ENCODE results near the gene GEMIN4. TPM values are rescaled to one million over a fixed set of nuclear protein-coding genes. Genes with fewer than 3 reads are reported as not detected.

The GEMIN4 gene
- 10 to 100 TPM; 29.7 to 29.9 TPM for total RNA-seq

- peaks cover 32% of the 10 kb centered on the region for H3K36me3 Mint-ChIP-seq (ENCODE audit: low read depth)
- H3K27me3 Mint-ChIP-seq (ENCODE audit: low read depth): no peaks in the 10 kb centered on the region
- CTCF ChIA-PET: interaction anchor here (0.7 to 1.3 kb wide), 4 partner anchors 10 to 35 kb away, joined by 3 to 6 read pairs (median 3); no protein-coding TSS in a partner anchor
- intact Hi-C loops (cut with micrococcal nuclease): loop anchor here (1.0 kb wide), 2 partner anchors 30 to 38 kb away; partner anchors contain the start of genes GLOD4, MRM3 and VPS53
- H3K27ac Mint-ChIP-seq: peak within 1 kb of the TSS; percentile 91
- peaks cover 8% of the 10 kb centered on the region for H3K9me3 Mint-ChIP-seq
- peak within 1 kb of the TSS; percentile 93 for H3K4me3 Mint-ChIP-seq
- peaks cover 30% of the 10 kb centered on the region for H3K4me1 Mint-ChIP-seq (ENCODE audit: low read depth)
- DNase-seq: peak; percentile 97
Measured at GRCh38 chr17:752002-752619, at the start of gene GEMIN4. GEMIN4 (minus strand) TSS chr17:752264; CDS start chr17:752142, 122 bp downstream.

DNA sequence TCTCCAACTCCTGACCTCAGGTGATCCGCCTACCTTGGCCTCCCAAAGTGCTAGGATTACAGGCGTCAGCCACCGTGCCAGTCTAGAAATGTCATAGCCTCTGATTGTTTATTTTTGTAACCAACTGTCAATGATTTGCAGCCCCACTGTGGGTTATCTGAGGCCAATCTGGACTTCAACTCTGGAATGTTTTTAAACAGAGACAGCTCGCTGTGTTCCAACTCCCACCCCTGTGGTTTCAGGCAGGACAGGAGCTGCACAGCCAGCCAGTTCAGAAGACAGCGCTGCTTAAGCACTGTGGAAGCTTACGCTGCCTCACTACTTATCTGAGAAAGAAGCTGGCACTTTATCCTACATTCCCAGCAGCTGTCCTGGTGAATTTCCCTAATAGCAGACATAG lies 49.6 kb upstream of the GEMIN4 start:
- intact Hi-C loops (cut with micrococcal nuclease): no loop called here
- H3K4me1 Mint-ChIP-seq (ENCODE audit: low read depth): no peaks in the 10 kb centered on the region
- H3K36me3 Mint-ChIP-seq (ENCODE audit: low read depth): no peaks in the 10 kb centered on the region
- peaks cover under 1% of the 10 kb centered on the region for H3K27me3 Mint-ChIP-seq (ENCODE audit: low read depth)
- no peak for DNase-seq
- H3K27ac Mint-ChIP-seq: no peak overlapping the region
- CTCF ChIA-PET: interaction anchor here (0.7 to 1.0 kb wide), 2 partner anchors 180 to 1257 kb away, joined by 3 to 7 read pairs; no protein-coding TSS in a partner anchor
- H3K9me3 Mint-ChIP-seq: no peaks in the 10 kb centered on the region
- no peak overlapping the region for H3K4me3 Mint-ChIP-seq

DNA sequence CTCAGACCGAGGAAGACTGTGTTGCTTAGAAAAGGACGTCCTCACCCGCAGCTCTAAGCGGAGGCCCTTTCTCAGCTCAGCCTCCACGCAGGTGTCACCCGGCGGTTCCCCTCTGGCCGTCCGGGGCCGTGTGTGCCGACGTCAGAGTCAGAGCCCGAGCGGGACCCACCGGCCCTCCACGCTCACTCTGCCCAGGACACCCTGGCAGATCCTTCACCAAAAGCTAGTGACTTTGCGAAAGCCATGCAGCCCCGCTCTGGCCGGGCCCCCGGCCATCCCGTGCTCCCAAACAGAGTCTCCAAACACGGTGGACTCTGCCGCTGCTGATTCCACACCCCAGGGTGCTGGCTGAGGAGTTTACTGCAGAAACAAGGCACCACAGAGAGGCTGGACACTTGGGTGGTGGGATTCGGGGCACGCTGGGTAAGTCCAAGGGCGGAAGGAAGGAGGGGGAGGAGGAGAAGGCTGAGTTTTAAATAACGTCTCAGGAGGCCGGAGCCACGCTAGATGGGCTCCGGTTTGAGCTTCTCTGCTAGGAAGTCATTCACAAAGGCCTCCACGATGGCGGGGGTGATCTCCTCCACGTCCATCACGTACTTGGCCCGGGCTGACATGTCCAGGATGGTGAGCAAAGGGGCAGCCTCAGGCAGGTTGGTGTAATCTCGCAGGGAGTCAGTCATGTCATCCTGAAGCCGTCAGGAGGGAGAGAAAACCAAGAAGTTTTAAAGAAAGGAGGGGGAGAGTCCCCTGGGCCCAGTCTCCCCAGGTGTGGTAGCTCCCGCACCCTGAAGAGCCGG lies 48.6 kb upstream of the GEMIN4 start:
- CTCF ChIA-PET: interaction anchor here (0.9 kb wide), 1 partner anchor 180 kb away, joined by 3 read pairs; no protein-coding TSS in a partner anchor
- intact Hi-C loops (cut with micrococcal nuclease): no loop called here
- H3K27ac Mint-ChIP-seq: no peak overlapping the region
- H3K27me3 Mint-ChIP-seq (ENCODE audit: low read depth): no peaks in the 10 kb centered on the region
- H3K4me1 Mint-ChIP-seq (ENCODE audit: low read depth): no peaks in the 10 kb centered on the region
- DNase-seq: no peak
- H3K9me3 Mint-ChIP-seq: no peaks in the 10 kb centered on the region
- no peaks in the 10 kb centered on the region for H3K36me3 Mint-ChIP-seq (ENCODE audit: low read depth)
- no peak overlapping the region for H3K4me3 Mint-ChIP-seq

- intact Hi-C loops (cut with micrococcal nuclease): no loop called here
- no peak overlapping the region for H3K4me3 Mint-ChIP-seq
Measured at GRCh38 chr17:799261-799660, 47.2 kb upstream of the GEMIN4 start.

DNA sequence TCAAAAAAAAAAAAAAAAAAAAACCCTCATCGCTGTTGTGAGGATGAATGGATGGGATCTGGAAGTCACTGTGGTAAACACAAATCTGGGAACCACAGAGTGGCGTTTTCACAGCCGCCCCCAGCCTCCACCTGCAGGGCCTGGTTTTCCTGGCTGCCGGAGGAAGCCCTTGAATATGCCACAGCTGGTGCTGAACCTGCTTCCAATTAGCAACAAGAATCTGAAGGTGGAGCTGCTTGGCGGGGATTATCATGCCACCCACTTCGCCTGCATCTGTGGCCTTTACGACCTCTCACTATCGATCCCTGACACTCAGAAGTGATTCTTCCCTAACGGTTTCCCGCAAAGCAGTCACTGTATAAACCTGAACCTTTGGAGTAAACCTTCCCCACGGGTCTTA lies 46.2 kb upstream of the GEMIN4 start:
- CTCF ChIA-PET: interaction anchor here (0.6 to 1.5 kb wide), 3 partner anchors 16 to 182 kb away, joined by 3 read pairs; partner anchors contain the start of genes GLOD4, MRM3 and NXN
- H3K4me3 Mint-ChIP-seq: no peak overlapping the region
- intact Hi-C loops (cut with micrococcal nuclease): no loop called here
- no peak for DNase-seq
- no peaks in the 10 kb centered on the region for H3K9me3 Mint-ChIP-seq
- no peak overlapping the region for H3K27ac Mint-ChIP-seq
- peaks cover 6% of the 10 kb centered on the region for H3K4me1 Mint-ChIP-seq (ENCODE audit: low read depth)
- H3K27me3 Mint-ChIP-seq (ENCODE audit: low read depth): no peaks in the 10 kb centered on the region
- peaks cover 3% of the 10 kb centered on the region for H3K36me3 Mint-ChIP-seq (ENCODE audit: low read depth)

More at GRCh38 chr17:799261-799660, 47.2 kb upstream of the GEMIN4 start:
- Mint-ChIP-seq H3K36me3 (ENCODE audit: low read depth) (peaks cover 3% of the 10 kb centered on the region), H3K27me3 (ENCODE audit: low read depth) (no peaks in the 10 kb centered on the region), H3K9me3 (no peaks in the 10 kb centered on the region), H3K4me1 (ENCODE audit: low read depth) (peaks cover 6% of the 10 kb centered on the region), H3K27ac (no peak overlapping the region)
- DNase-seq: no peak
- CTCF ChIA-PET: interaction anchor here (1.3 kb wide), 1 partner anchor 200 kb away, joined by 4 read pairs; no protein-coding TSS in a partner anchor

DNA sequence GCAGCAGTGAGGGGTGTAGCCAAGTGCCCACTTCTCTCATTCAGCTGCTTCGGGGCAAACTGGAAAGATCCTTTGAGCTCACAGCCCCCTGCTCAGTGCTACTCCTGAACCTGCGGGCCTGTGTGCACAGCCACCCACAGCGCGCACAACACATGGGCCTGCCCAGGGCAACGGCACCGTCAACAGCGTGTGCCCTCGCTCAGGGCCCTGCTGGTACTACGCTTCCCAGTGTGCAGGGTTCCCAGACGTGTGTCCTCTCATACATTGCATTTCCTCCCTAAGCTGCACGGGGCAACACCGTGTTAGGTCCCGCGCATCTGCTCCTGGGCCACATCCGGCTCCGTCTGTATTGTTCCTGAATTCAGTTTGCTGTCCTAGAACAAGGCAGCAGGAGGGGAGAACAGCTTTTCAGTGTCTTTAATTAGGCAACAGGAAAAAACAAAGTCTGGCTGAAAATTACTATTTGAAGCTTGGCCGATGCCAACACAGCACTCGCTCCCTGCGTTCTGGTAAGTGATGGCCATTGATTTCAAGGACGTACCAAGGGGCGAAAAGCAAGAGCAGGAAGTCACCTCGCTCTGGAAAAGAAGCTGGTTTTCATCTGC lies 45.3 kb upstream of the GEMIN4 start:
- no peak for DNase-seq
- intact Hi-C loops (cut with micrococcal nuclease): no loop called here
- Mint-ChIP-seq H3K4me3 (no peak overlapping the region), H3K27me3 (ENCODE audit: low read depth) (no peaks in the 10 kb centered on the region), H3K4me1 (ENCODE audit: low read depth) (peaks cover 6% of the 10 kb centered on the region), H3K27ac (no peak overlapping the region), H3K36me3 (ENCODE audit: low read depth) (peaks cover 3% of the 10 kb centered on the region), H3K9me3 (no peaks in the 10 kb centered on the region)
- CTCF ChIA-PET: interaction anchor here (0.9 to 2.5 kb wide), 4 partner anchors 11 to 185 kb away, joined by 3 to 8 read pairs (median 3); partner anchors contain the start of genes GLOD4, MRM3 and NXN

GRCh38 chr17:796609-797008 lies 44.5 kb upstream of the GEMIN4 start:
- no peak for DNase-seq
- intact Hi-C loops (cut with micrococcal nuclease): no loop called here
- CTCF ChIA-PET: interaction anchor here (1.4 to 2.5 kb wide), 4 partner anchors 10 to 200 kb away, joined by 3 to 23 read pairs (median 9); partner anchors contain the start of genes NXN and TIMM22

GRCh38 chr17:795721-796120 lies 43.7 kb upstream of the GEMIN4 start:
- Mint-ChIP-seq H3K36me3 (ENCODE audit: low read depth) (peaks cover 9% of the 10 kb centered on the region), H3K27me3 (ENCODE audit: low read depth) (no peaks in the 10 kb centered on the region), H3K4me3 (no peak overlapping the region), H3K27ac (no peak overlapping the region), H3K4me1 (ENCODE audit: low read depth) (peaks cover 6% of the 10 kb centered on the region), H3K9me3 (no peaks in the 10 kb centered on the region)
- CTCF ChIA-PET: interaction anchor here (1.3 to 2.5 kb wide), 4 partner anchors 9 to 201 kb away, joined by 4 to 23 read pairs (median 9); partner anchors contain the start of genes NXN and TIMM22
- intact Hi-C loops (cut with micrococcal nuclease): loop anchor here (1.0 kb wide), 1 partner anchor 204 kb away; no protein-coding TSS in a partner anchor
- no peak for DNase-seq

More at GRCh38 chr17:796609-797008, 44.5 kb upstream of the GEMIN4 start:
- peaks cover 6% of the 10 kb centered on the region for H3K4me1 Mint-ChIP-seq (ENCODE audit: low read depth)
- H3K4me3 Mint-ChIP-seq: no peak overlapping the region
- H3K36me3 Mint-ChIP-seq (ENCODE audit: low read depth): peaks cover 5% of the 10 kb centered on the region
- H3K27ac Mint-ChIP-seq: no peak overlapping the region
- no peaks in the 10 kb centered on the region for H3K27me3 Mint-ChIP-seq (ENCODE audit: low read depth)
- no peaks in the 10 kb centered on the region for H3K9me3 Mint-ChIP-seq

DNA sequence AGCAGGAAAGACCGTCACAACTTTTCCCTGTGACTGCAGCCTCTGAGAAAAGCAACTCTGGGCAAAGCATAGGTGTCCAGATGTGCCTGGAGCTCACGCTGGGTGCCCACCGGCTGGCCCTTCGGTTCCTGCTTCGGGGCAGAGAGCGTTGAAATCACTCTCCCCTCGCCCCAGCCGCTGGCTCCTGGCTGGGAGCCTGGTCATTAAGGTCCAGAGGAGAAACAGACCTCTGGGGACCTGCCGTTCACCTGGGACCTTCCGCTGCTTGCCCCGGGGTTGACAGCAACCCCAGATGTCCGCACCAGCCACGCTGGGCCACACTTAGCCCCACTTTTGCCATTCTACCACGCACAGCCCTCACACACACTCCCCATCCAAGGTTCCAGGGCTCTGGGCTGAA lies 43.2 kb upstream of the GEMIN4 start:
- peaks cover 6% of the 10 kb centered on the region for H3K4me1 Mint-ChIP-seq (ENCODE audit: low read depth)
- DNase-seq: no peak
- H3K36me3 Mint-ChIP-seq (ENCODE audit: low read depth): peaks cover 9% of the 10 kb centered on the region
- CTCF ChIA-PET: interaction anchor here (1.3 to 2.5 kb wide), 4 partner anchors 9 to 201 kb away, joined by 4 to 23 read pairs (median 9); partner anchors contain the start of genes NXN and TIMM22
- H3K27me3 Mint-ChIP-seq (ENCODE audit: low read depth): no peaks in the 10 kb centered on the region
- no peak overlapping the region for H3K27ac Mint-ChIP-seq
- no peak overlapping the region for H3K4me3 Mint-ChIP-seq
- intact Hi-C loops (cut with micrococcal nuclease): loop anchor here (1.0 kb wide), 1 partner anchor 204 kb away; no protein-coding TSS in a partner anchor
- no peaks in the 10 kb centered on the region for H3K9me3 Mint-ChIP-seq

DNA sequence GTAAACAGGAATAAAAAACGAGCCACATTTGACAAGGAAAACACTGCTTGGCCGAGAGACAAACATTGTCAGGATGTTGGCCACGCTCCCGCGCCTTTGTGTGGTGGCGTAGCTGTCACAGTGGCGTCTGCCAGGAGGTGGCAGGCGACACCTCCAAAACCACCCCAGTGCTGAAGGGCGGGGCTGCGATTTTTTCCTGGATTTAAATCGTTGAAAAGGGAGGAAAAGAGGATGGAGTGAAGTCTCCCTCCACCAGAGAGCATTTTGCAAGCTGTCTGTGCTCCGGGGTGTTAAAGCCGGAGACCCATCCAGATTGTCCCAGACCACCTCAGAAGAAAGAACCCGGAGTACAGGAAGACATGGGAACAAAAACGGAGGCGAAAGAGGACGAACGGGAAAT lies 42.8 kb upstream of the GEMIN4 start:
- H3K9me3 Mint-ChIP-seq: no peaks in the 10 kb centered on the region
- H3K36me3 Mint-ChIP-seq (ENCODE audit: low read depth): peaks cover 11% of the 10 kb centered on the region
- CTCF ChIA-PET: interaction anchor here (0.7 to 2.5 kb wide), 6 partner anchors 8 to 328 kb away, joined by 3 to 23 read pairs (median 6); partner anchors contain the start of genes NXN and TIMM22
- DNase-seq: peak; percentile 64
- no peak overlapping the region for H3K4me3 Mint-ChIP-seq
- intact Hi-C loops (cut with micrococcal nuclease): loop anchor here (1.0 to 5.0 kb wide), 3 partner anchors 186 to 262 kb away; no protein-coding TSS in a partner anchor
- peaks cover 6% of the 10 kb centered on the region for H3K4me1 Mint-ChIP-seq (ENCODE audit: low read depth)
- H3K27ac Mint-ChIP-seq: no peak overlapping the region
- no peaks in the 10 kb centered on the region for H3K27me3 Mint-ChIP-seq (ENCODE audit: low read depth)

DNA sequence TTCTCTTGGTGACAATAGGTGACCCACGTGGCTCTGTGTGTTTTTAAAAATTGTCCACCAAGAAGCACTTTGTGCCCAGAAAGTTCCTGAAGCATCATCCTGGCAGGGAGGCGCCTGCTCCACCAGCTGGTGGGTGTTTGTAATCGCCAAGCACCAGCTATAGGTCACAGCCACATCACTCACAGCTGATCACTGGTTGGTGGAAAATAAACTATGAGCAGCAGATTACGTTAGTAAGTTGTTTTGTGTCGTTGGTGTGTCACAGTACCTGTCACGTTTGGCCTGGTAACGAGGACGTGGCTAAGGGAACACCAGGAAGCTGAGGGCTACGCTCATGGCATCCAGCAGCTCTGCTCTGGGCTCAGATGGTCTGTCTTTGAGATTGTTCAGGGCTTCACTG lies 40.2 kb upstream of the GEMIN4 start:
- Mint-ChIP-seq H3K27ac (no peak overlapping the region), H3K4me1 (ENCODE audit: low read depth) (peaks cover 6% of the 10 kb centered on the region), H3K4me3 (no peak overlapping the region), H3K27me3 (ENCODE audit: low read depth) (no peaks in the 10 kb centered on the region), H3K9me3 (no peaks in the 10 kb centered on the region), H3K36me3 (ENCODE audit: low read depth) (peaks cover 13% of the 10 kb centered on the region)
- CTCF ChIA-PET: interaction anchor here (0.6 to 1.3 kb wide), 3 partner anchors 25 to 204 kb away, joined by 3 to 5 read pairs (median 5); no protein-coding TSS in a partner anchor
- intact Hi-C loops (cut with micrococcal nuclease): loop anchor here (5.0 kb wide), 1 partner anchor 265 kb away; no protein-coding TSS in a partner anchor
- no peak for DNase-seq

Data from activated naive CD4-positive, alpha-beta T cell treated with anti-CD3 and anti-CD28 coated beads for 36 hours (primary cell).